ENCODE results near the gene FLT4.
"Not testable (repeated sequence)": the region's sequence is repeated elsewhere in the genome, so short reads cannot be mapped to it uniquely, and the experiment has no call there.

Gene FLT4

DNA sequence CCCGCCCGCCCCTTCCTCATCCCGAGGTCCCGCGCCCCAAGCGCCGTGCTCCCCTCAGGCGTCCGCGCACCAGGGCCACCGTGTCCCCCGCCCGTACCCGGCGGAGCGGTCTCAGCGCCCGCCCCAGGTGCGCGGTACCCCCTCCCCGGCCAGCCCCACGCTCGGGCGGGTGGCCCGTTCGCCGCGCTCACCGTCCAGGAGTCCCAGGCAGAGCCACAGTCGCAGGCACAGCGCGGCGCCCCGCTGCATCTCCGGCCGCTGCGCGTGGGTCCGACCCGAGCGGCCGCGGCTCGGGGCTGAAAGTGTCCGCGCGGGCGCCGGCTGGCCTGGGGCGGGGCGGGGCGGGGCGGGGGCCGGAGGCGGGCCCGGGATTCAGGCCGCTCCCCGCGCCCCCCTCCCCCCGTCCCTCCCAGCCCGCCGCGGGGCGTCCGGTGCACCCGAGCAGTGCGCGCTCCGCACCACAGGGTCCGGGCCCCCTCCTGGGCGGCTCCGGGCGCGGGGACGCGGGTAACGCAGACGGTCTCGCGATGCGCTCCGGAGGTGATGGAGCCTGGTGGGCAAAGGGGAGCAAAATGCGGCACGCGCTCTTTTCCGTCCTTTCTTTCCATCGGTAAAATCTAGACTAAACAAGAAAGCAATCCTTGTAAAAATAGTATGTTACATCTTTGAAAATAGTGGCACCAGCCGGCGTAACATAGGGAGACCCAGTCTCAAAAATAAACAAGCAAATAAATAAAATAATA, at the start of gene FLT4:
Gene FLT4 (minus strand): TSS at position 304 of the 743 bp plus-strand sequence. CDS start 55 bp downstream, at position 249.
- Histone ChIP-seq H3K9ac (ENCODE audit: low read depth in 1 of 2, low read length in 2 of 2) (no peak within 1 kb of the TSS), H3K36me3 (ENCODE audit: control insufficient read depth in 2 of 2, insufficient read depth in 2 of 2, low read length in 2 of 2) (no peaks in the 10 kb centered on the region), H3K27ac (ENCODE audit: low read depth in 2 of 2, low read length in 2 of 2) (no peak within 1 kb of the TSS), H3K4me3 (ENCODE audit: low read length in 2 of 2) (peak within 1 kb of the TSS; percentile 30 to 44), H3K9me3 (ENCODE audit: control insufficient read depth in 2 of 2, low read length in 2 of 2) (no peaks in the 10 kb centered on the region), H3K4me1 (ENCODE audit: control insufficient read depth in 2 of 2, insufficient read depth in 2 of 2, low read length in 2 of 2) (no peaks in the 10 kb centered on the region), H3K27me3 (ENCODE audit: control insufficient read depth in 2 of 2, insufficient read depth in 2 of 2, low read length in 2 of 2) (peaks cover 8 to 24% of the 10 kb centered on the region in 2 donors)

DNA sequence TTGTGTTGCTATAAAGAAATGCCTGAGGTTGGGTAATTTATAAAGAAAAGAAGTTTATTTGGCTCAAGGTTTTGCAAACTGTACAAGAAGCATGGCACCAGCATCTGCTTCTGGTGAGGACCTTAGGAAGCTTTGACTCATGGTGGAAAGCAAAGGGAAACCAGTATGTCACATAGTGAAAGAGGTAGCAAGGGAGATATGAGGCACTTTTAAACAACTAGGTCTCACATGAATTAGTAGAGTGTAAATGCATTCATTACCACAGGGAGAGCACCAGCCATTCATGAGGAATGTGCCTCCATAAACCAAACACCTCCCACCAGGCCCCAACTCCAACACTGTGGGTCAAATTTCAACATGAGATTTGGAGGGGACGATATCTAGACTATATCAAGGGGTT, 49.6 kb upstream of the FLT4 start:
- no peaks in the 10 kb centered on the region for H3K36me3 ChIP-seq (ENCODE audit: control insufficient read depth in 2 of 2, insufficient read depth in 2 of 2, low read length in 2 of 2)
- H3K27ac ChIP-seq (ENCODE audit: low read depth in 2 of 2, low read length in 2 of 2): no peak overlapping the region
- no peak overlapping the region for H3K4me3 ChIP-seq (ENCODE audit: low read length in 2 of 2)
- no peak overlapping the region for H3K9ac ChIP-seq (ENCODE audit: low read depth in 1 of 2, low read length in 2 of 2)
- H3K27me3 ChIP-seq (ENCODE audit: control insufficient read depth in 2 of 2, insufficient read depth in 2 of 2, low read length in 2 of 2): peaks cover 0 to 3% of the 10 kb centered on the region in 2 donors
- H3K4me1 ChIP-seq (ENCODE audit: control insufficient read depth in 2 of 2, insufficient read depth in 2 of 2, low read length in 2 of 2): no peaks in the 10 kb centered on the region
- H3K9me3 ChIP-seq (ENCODE audit: control insufficient read depth in 2 of 2, low read length in 2 of 2): peaks cover 0 to 5% of the 10 kb centered on the region in 2 donors

DNA sequence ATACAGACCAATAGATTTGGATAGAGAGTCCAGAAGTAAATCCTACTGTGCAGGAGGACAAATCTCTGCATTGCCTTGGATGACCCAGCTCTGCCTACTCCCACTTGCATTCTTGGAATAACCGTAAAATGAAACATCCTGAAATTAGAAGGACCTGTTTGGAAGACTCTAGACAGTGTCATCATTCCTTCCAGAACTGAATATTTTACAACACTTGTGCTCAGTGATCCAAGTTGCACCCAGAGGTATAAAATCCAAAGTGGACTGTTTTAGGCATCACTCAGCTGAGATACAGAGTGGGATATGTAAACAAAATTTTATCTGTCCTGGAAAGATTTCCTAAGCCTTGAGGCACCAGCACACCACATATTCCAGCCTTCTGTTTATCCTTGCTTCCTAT, 46.7 kb upstream of the FLT4 start:
- H3K27me3 ChIP-seq (ENCODE audit: control insufficient read depth in 2 of 2, insufficient read depth in 2 of 2, low read length in 2 of 2): peaks cover 4 to 15% of the 10 kb centered on the region in 2 donors
- peaks cover 0 to 5% of the 10 kb centered on the region in 2 donors for H3K9me3 ChIP-seq (ENCODE audit: control insufficient read depth in 2 of 2, low read length in 2 of 2)
- no peak overlapping the region for H3K27ac ChIP-seq (ENCODE audit: low read depth in 2 of 2, low read length in 2 of 2)
- H3K4me1 ChIP-seq (ENCODE audit: control insufficient read depth in 2 of 2, insufficient read depth in 2 of 2, low read length in 2 of 2): no peaks in the 10 kb centered on the region
- no peak overlapping the region for H3K4me3 ChIP-seq (ENCODE audit: low read length in 2 of 2)
- no peak overlapping the region for H3K9ac ChIP-seq (ENCODE audit: low read depth in 1 of 2, low read length in 2 of 2)
- no peaks in the 10 kb centered on the region for H3K36me3 ChIP-seq (ENCODE audit: control insufficient read depth in 2 of 2, insufficient read depth in 2 of 2, low read length in 2 of 2)

DNA sequence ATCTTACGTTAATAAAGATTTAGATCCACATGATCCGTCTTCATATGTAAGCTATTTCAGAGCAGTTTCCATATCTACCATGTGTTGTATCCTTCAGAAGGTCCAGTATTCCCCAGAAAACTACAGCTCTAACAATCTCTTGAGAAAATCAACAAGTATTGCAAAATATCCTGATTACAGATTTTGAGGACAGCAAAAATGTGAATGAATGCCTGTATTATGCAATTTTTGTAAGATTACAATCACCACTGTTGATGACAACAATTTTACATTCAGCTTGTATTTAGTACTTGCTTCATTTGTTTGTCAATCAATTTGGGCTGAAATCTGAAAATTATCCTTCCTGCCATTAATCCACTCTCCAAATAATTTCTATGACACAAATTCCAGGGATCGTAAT, 43.0 kb upstream of the FLT4 start:
- no peak overlapping the region for H3K27ac ChIP-seq (ENCODE audit: low read depth in 2 of 2, low read length in 2 of 2)
- H3K4me3 ChIP-seq (ENCODE audit: low read length in 2 of 2): no peak overlapping the region
- peaks cover 5 to 18% of the 10 kb centered on the region in 2 donors for H3K27me3 ChIP-seq (ENCODE audit: control insufficient read depth in 2 of 2, insufficient read depth in 2 of 2, low read length in 2 of 2)
- no peaks in the 10 kb centered on the region for H3K4me1 ChIP-seq (ENCODE audit: control insufficient read depth in 2 of 2, insufficient read depth in 2 of 2, low read length in 2 of 2)
- H3K9me3 ChIP-seq (ENCODE audit: control insufficient read depth in 2 of 2, low read length in 2 of 2): peaks cover 0 to 5% of the 10 kb centered on the region in 2 donors
- no peaks in the 10 kb centered on the region for H3K36me3 ChIP-seq (ENCODE audit: control insufficient read depth in 2 of 2, insufficient read depth in 2 of 2, low read length in 2 of 2)
- no peak overlapping the region for H3K9ac ChIP-seq (ENCODE audit: low read depth in 1 of 2, low read length in 2 of 2)

DNA sequence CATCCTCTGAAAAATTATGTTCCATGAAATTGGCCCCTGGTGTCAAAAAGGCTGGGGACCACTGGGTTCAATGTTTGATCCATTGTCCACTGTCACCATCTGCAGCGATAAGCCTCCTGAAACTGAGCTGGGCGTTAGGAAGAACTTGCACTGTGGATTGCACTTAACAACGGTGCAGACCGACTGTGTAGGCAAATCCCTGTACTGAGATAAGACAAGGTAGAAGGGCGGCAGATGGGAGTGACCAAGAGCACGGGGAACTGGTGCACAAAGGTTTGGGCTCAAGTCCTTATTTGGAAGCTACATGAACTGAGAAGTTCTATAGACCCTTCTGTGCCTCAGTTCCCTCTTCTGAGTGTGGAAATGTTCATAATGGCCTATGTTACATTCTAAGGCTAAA, 41.6 kb upstream of the FLT4 start:
- no peak overlapping the region for H3K27ac ChIP-seq (ENCODE audit: low read depth in 2 of 2, low read length in 2 of 2)
- no peaks in the 10 kb centered on the region for H3K4me1 ChIP-seq (ENCODE audit: control insufficient read depth in 2 of 2, insufficient read depth in 2 of 2, low read length in 2 of 2)
- H3K36me3 ChIP-seq (ENCODE audit: control insufficient read depth in 2 of 2, insufficient read depth in 2 of 2, low read length in 2 of 2): no peaks in the 10 kb centered on the region
- peaks cover 0 to 3% of the 10 kb centered on the region in 2 donors for H3K9me3 ChIP-seq (ENCODE audit: control insufficient read depth in 2 of 2, low read length in 2 of 2)
- H3K27me3 ChIP-seq (ENCODE audit: control insufficient read depth in 2 of 2, insufficient read depth in 2 of 2, low read length in 2 of 2): peaks cover 8 to 15% of the 10 kb centered on the region in 2 donors
- H3K9ac ChIP-seq (ENCODE audit: low read depth in 1 of 2, low read length in 2 of 2): no peak overlapping the region
- no peak overlapping the region for H3K4me3 ChIP-seq (ENCODE audit: low read length in 2 of 2)

DNA sequence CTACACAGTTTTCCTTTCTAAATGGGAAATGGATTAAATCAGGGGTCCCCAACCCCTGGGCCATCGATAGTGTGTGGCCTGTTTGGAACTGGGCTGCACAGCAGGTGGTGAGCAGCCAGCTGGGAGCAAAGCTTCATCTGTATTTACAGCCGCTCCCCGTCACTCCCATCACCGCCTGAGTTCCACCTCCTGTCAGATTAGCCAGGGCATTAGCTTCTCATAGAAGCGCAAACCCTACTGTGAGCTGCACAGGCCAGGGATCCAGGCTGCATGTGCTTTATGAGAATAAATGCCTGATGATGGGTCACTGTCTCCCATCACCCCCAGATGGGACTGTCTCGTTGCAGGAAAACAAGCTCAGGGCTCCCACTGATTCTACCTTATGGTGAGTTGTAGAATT, 41.2 kb upstream of the FLT4 start:
- no peak overlapping the region for H3K27ac ChIP-seq (ENCODE audit: low read depth in 2 of 2, low read length in 2 of 2)
- H3K9ac ChIP-seq (ENCODE audit: low read depth in 1 of 2, low read length in 2 of 2): no peak overlapping the region
- H3K4me3 ChIP-seq (ENCODE audit: low read length in 2 of 2): no peak overlapping the region
- H3K27me3 ChIP-seq (ENCODE audit: control insufficient read depth in 2 of 2, insufficient read depth in 2 of 2, low read length in 2 of 2): peaks cover 10 to 15% of the 10 kb centered on the region in 2 donors
- H3K9me3 ChIP-seq (ENCODE audit: control insufficient read depth in 2 of 2, low read length in 2 of 2): no peaks in the 10 kb centered on the region
- H3K4me1 ChIP-seq (ENCODE audit: control insufficient read depth in 2 of 2, insufficient read depth in 2 of 2, low read length in 2 of 2): no peaks in the 10 kb centered on the region
- no peaks in the 10 kb centered on the region for H3K36me3 ChIP-seq (ENCODE audit: control insufficient read depth in 2 of 2, insufficient read depth in 2 of 2, low read length in 2 of 2)

DNA sequence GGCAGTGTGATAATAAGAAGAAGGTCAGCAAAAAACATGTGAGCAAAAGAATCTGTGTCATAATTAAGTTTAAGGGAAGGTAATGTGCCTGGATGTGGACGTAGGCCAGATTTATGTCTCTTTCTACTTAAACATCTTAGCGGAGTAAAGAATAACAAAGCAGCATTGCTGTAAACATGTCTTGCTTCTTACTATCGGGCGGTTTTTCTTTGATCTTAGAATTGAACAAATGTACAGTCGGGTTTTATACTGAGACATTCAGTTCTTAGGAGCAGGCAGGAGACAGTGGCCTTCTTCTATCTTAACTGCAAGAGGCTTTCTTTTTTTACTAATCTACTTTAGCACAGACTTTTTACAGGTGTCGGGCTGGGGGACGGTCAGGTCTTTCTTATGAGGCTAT, 40.4 kb upstream of the FLT4 start:
- no peaks in the 10 kb centered on the region for H3K36me3 ChIP-seq (ENCODE audit: control insufficient read depth in 2 of 2, insufficient read depth in 2 of 2, low read length in 2 of 2)
- no peak overlapping the region for H3K4me3 ChIP-seq (ENCODE audit: low read length in 2 of 2)
- H3K4me1 ChIP-seq (ENCODE audit: control insufficient read depth in 2 of 2, insufficient read depth in 2 of 2, low read length in 2 of 2): no peaks in the 10 kb centered on the region
- H3K27me3 ChIP-seq (ENCODE audit: control insufficient read depth in 2 of 2, insufficient read depth in 2 of 2, low read length in 2 of 2): peaks cover 10 to 15% of the 10 kb centered on the region in 2 donors
- no peak overlapping the region for H3K9ac ChIP-seq (ENCODE audit: low read depth in 1 of 2, low read length in 2 of 2)
- no peak overlapping the region for H3K27ac ChIP-seq (ENCODE audit: low read depth in 2 of 2, low read length in 2 of 2)
- H3K9me3 ChIP-seq (ENCODE audit: control insufficient read depth in 2 of 2, low read length in 2 of 2): no peaks in the 10 kb centered on the region

DNA sequence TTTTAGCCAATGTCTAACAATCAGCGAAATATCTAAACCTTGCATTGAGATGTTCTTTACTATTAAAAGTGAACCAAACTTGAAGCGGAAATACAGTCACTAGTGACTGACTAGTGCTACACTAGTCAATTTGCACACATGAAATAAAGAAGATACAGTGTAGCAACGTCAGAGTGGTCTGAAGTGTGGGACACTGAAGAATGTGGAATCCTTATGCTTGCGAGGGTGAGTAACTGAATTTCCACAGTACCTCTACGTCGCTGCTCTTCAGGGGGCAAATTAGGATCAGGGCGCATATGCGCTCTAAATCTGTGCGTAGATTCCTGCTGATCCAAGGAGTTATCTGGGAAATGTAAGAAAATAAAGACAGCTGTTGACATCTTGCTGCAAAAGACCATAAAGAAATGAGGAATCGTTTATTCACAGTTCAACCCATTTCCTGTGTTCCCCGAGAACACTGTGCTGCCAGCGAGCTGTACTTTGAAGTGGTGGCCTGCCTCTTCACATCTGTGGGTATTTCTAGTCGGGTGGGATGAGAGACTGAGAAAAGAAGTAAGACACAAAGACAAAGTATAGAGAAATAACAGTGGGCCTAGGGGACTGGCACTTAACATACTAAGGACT, 39.8 kb upstream of the FLT4 start:
- Histone ChIP-seq H3K9me3 (ENCODE audit: control insufficient read depth in 2 of 2, low read length in 2 of 2) (no peaks in the 10 kb centered on the region), H3K9ac (ENCODE audit: low read depth in 1 of 2, low read length in 2 of 2) (no peak overlapping the region), H3K4me3 (ENCODE audit: low read length in 2 of 2) (no peak overlapping the region), H3K27me3 (ENCODE audit: control insufficient read depth in 2 of 2, insufficient read depth in 2 of 2, low read length in 2 of 2) (peaks cover 10 to 19% of the 10 kb centered on the region in 2 donors), H3K27ac (ENCODE audit: low read depth in 2 of 2, low read length in 2 of 2) (no peak overlapping the region), H3K36me3 (ENCODE audit: control insufficient read depth in 2 of 2, insufficient read depth in 2 of 2, low read length in 2 of 2) (no peaks in the 10 kb centered on the region), H3K4me1 (ENCODE audit: control insufficient read depth in 2 of 2, insufficient read depth in 2 of 2, low read length in 2 of 2) (no peaks in the 10 kb centered on the region)

DNA sequence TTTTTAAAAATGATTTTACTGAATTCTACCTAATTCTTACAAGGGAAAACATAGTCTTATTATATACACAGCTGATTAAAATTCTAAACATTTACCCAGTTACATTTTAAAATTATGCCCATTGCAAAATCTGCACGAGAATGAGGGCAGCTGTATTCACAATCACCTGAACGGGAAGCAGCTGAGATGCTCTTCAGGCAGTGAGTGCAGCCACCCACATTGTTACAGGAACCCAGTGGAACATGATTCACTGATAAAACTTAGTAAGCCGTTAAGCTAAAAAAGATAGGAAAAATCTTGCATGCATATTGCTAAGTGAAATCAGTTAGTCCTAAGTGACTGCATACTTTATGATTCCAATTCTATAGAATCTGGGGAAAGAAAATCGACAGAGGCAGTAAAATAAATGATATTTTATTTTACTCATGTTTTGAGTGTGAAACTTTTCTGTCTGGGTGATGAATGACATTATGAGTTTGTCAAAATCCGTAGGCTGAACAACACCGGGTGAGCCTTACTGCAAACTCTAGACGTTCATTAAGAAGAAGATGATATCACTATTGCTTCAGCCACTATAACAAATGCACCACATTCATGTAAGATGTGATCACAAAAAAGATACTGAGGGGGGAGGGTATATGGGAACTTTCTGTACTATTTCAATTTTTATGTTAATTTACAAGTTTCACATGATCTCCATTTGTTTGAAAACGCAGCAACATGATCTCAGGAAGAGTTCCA, 39.1 kb upstream of the FLT4 start:
- Histone ChIP-seq H3K27me3 (ENCODE audit: control insufficient read depth in 2 of 2, insufficient read depth in 2 of 2, low read length in 2 of 2) (peaks cover 9 to 19% of the 10 kb centered on the region in 2 donors), H3K9ac (ENCODE audit: low read depth in 1 of 2, low read length in 2 of 2) (no peak overlapping the region), H3K36me3 (ENCODE audit: control insufficient read depth in 2 of 2, insufficient read depth in 2 of 2, low read length in 2 of 2) (no peaks in the 10 kb centered on the region), H3K27ac (ENCODE audit: low read depth in 2 of 2, low read length in 2 of 2) (no peak overlapping the region), H3K4me1 (ENCODE audit: control insufficient read depth in 2 of 2, insufficient read depth in 2 of 2, low read length in 2 of 2) (no peaks in the 10 kb centered on the region), H3K9me3 (ENCODE audit: control insufficient read depth in 2 of 2, low read length in 2 of 2) (no peaks in the 10 kb centered on the region), H3K4me3 (ENCODE audit: low read length in 2 of 2) (no peak overlapping the region)

DNA sequence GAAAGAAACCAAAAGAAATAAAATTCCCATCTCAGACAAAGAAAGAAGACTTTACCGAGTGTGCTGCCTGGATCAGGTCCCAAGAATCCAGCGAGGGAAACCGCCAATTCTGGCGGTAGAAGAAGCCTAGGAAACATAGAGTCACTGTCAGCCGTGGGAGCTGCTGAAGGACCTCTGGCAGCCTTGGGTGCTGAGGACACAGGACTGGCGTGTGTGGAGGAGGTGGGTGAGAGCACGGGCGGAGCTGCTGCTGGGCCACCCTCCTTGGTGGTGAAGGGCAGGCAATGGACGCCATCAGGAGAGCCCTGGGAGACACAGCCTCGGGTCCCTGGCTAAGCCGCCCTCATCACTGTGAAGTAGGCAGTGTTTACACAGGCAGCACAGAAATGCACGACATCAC, 37.4 kb upstream of the FLT4 start:
- not testable (repeated sequence) for H3K9me3 ChIP-seq (ENCODE audit: control insufficient read depth in 2 of 2, low read length in 2 of 2); H3K4me3 ChIP-seq (ENCODE audit: low read length in 2 of 2); H3K4me1 ChIP-seq (ENCODE audit: control insufficient read depth in 2 of 2, insufficient read depth in 2 of 2, low read length in 2 of 2); H3K27ac ChIP-seq (ENCODE audit: low read depth in 2 of 2, low read length in 2 of 2); H3K36me3 ChIP-seq (ENCODE audit: control insufficient read depth in 2 of 2, insufficient read depth in 2 of 2, low read length in 2 of 2); H3K9ac ChIP-seq (ENCODE audit: low read depth in 1 of 2, low read length in 2 of 2)
- peaks cover 6 to 12% of the 10 kb centered on the region in 2 donors for H3K27me3 ChIP-seq (ENCODE audit: control insufficient read depth in 2 of 2, insufficient read depth in 2 of 2, low read length in 2 of 2)

Measured in mucosa of rectum (tissue), 2 donors.